HG03432 (cell line): Measurements from ENCODE around the gene YIPF3.
A peak's percentile ranks its signal among the peaks of the same experiment; 100 is the strongest.

Experiments used
- ATAC-seq: cut with Tn5 transposase; IDR thresholded peaks from one replicate; pipeline ENCODE4 v1.9.1; 2021; ENCODE audit warnings: mild to moderate bottlenecking, moderate library complexity; ENCODE audit not compliant: unreplicated experiment

YIPF3 gene

GRCh38 chr6:43493833-43494232 is 22.9 kb downstream of the YIPF3 start:
- no peak for ATAC-seq

- no peak for ATAC-seq
These were observed 23.5 kb downstream of the YIPF3 start for GRCh38 chr6:43493230-43493629.

- ATAC-seq: no peak
These were observed 24.1 kb downstream of the YIPF3 start for GRCh38 chr6:43492673-43493072.

- ATAC-seq: no peak
These were observed 24.7 kb downstream of the YIPF3 start for GRCh38 chr6:43491750-43492661.

GRCh38 chr6:43490523-43490939 is 26.2 kb downstream of the YIPF3 start:
- no peak for ATAC-seq

GRCh38 chr6:43489277-43490072 is 27.3 kb downstream of the YIPF3 start:
- no peak for ATAC-seq

GRCh38 chr6:43488667-43489276 is 28.0 kb downstream of the YIPF3 start:
- no peak for ATAC-seq

GRCh38 chr6:43481591-43482236 is 35.0 kb downstream of the YIPF3 start:
- no peak for ATAC-seq

GRCh38 chr6:43481075-43481474 is 35.7 kb downstream of the YIPF3 start:
- no peak for ATAC-seq

GRCh38 chr6:43478008-43478372 is 38.7 kb downstream of the YIPF3 start:
- no peak for ATAC-seq

GRCh38 chr6:43477235-43478007 is 39.3 kb downstream of the YIPF3 start, which contains the start of gene TJAP1:
Gene TJAP1 (plus strand): TSS chr6:43477570. CDS start chr6:43499002, 21,432 bp downstream.
- ATAC-seq: peak; percentile 98

GRCh38 chr6:43476746-43477145 is 40.0 kb downstream of the YIPF3 start:
- ATAC-seq: no peak

GRCh38 chr6:43475516-43475915 is 41.2 kb downstream of the YIPF3 start:
- ATAC-seq: no peak

- ATAC-seq: no peak
These were observed 44.2 kb downstream of the YIPF3 start for GRCh38 chr6:43472515-43472914.

GRCh38 chr6:43471399-43471798 is 45.3 kb downstream of the YIPF3 start:
- ATAC-seq: no peak

- ATAC-seq: no peak
These were observed 46.8 kb downstream of the YIPF3 start for GRCh38 chr6:43469947-43470346.

GRCh38 chr6:43468748-43469681 is 47.7 kb downstream of the YIPF3 start:
- no peak for ATAC-seq

GRCh38 chr6:43468240-43468639 is 48.5 kb downstream of the YIPF3 start:
- ATAC-seq: no peak

- ATAC-seq: no peak
These were observed 49.0 kb downstream of the YIPF3 start for GRCh38 chr6:43467752-43468151.
